Measurements from ENCODE around the gene ZGLP1. TPM values are rescaled to one million over a fixed set of nuclear protein-coding genes. Genes with fewer than 3 reads are reported as not detected.
A peak's percentile ranks its signal among the peaks of the same experiment; 100 is the strongest.
"Not testable (repeated sequence)": the region's sequence is repeated elsewhere in the genome, so short reads cannot be mapped to it uniquely, and the experiment has no call there.

ZGLP1 gene
- total RNA-seq, 2 donors from 2014 or later = 5.9 TPM

DNA sequence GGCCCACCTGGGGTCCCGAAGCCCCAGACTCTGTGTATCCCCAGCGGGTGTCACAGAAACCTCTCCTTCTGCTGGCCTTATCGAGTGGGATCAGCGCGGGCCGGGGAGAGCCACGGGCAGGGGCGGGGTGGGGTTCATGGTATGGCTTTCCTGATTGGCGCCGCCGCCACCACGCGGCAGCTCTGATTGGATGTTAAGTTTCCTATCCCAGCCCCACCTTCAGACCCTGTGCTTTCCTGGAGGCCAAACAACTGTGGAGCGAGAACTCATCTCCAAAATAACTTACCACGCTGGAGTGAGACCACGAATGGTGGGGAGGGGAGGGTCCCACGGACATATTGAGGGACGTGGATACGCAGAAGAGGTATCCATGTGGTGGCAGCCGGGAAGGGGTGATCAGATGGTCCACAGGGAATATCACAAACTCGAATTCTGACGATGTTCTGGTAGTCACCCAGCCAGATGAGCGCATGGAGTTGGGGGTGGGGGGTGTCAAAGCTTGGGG is 20.9 kb downstream of the ZGLP1 start:
- H3K27me3 Mint-ChIP-seq (ENCODE audit: low read depth) = peaks cover 55% of the 10 kb centered on the region
- ATAC-seq (replicated peaks in 1 of 2) = peak; percentile 18 to 20
- peak overlapping the region; percentile 83 to 91 for H3K4me3 Mint-ChIP-seq

DNA sequence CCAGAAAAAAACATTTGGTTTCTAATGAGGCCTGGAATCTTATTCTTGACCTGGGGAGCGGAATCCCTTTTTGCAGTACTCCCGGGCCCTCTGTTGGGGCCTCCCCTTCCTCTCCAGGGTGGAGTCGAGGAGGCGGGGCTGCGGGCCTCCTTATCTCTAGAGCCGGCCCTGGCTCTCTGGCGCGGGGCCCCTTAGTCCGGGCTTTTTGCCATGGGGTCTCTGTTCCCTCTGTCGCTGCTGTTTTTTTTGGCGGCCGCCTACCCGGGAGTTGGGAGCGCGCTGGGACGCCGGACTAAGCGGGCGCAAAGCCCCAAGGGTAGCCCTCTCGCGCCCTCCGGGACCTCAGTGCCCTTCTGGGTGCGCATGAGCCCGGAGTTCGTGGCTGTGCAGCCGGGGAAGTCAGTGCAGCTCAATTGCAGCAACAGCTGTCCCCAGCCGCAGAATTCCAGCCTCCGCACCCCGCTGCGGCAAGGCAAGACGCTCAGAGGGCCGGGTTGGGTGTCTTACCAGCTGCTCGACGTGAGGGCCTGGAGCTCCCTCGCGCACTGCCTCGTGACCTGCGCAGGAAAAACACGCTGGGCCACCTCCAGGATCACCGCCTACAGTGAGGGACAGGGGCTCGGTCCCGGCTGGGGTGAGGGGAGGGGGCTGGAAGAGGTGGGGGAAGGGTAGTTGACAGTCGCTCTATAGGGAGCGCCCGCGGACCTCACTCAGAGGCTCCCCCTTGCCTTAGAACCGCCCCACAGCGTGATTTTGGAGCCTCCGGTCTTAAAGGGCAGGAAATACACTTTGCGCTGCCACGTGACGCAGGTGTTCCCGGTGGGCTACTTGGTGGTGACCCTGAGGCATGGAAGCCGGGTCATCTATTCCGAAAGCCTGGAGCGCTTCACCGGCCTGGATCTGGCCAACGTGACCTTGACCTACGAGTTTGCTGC is 22.5 kb downstream of the ZGLP1 start, which contains the start of gene ICAM4:
Gene ICAM4, plus strand, starts transcription at position 153 of the 935 bp plus-strand sequence. Its CDS starts 58 bp downstream, at position 211.
- no peaks in the 10 kb centered on the region for H3K9me3 Mint-ChIP-seq
- ATAC-seq (replicated peaks in 1 of 2) (no peak), DNase-seq (peak; percentile 42 to 47)
- peaks cover 61% of the 10 kb centered on the region for H3K4me1 Mint-ChIP-seq (ENCODE audit: low read depth)
- H3K27ac Mint-ChIP-seq = no peak within 1 kb of the TSS
- peaks cover 38% of the 10 kb centered on the region for H3K27me3 Mint-ChIP-seq (ENCODE audit: low read depth)
- H3K36me3 Mint-ChIP-seq (ENCODE audit: insufficient read depth in 2 of 2) = peaks cover 0 to 11% of the 10 kb centered on the region in 2 donors
- peak within 1 kb of the TSS; percentile 52 to 71 for H3K4me3 Mint-ChIP-seq

More for the DNA sequence above, 20.9 kb downstream of the ZGLP1 start:
- Mint-ChIP-seq H3K36me3 (ENCODE audit: insufficient read depth in 2 of 2) (peaks cover 0 to 8% of the 10 kb centered on the region in 2 donors), H3K4me1 (ENCODE audit: low read depth) (peaks cover 76% of the 10 kb centered on the region), H3K9me3 (no peaks in the 10 kb centered on the region), H3K27ac (no peak overlapping the region)
- peak; percentile 56 to 63 for DNase-seq

DNA sequence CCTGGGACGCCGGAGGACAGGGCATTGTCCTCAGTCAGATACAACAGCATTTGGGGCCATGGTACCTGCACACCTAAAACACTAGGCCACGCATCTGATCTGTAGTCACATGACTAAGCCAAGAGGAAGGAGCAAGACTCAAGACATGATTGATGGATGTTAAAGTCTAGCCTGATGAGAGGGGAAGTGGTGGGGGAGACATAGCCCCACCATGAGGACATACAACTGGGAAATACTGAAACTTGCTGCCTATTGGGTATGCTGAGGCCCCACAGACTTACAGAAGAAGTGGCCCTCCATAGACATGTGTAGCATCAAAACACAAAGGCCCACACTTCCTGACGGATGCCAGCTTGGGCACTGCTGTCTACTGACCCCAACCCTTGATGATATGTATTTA is 24.2 kb downstream of the ZGLP1 start:
- Mint-ChIP-seq H3K4me1 (ENCODE audit: low read depth) (peaks cover 45% of the 10 kb centered on the region), H3K9me3 (no peaks in the 10 kb centered on the region), H3K27me3 (ENCODE audit: low read depth) (peaks cover 21% of the 10 kb centered on the region), H3K36me3 (ENCODE audit: insufficient read depth in 2 of 2) (peaks cover 0 to 15% of the 10 kb centered on the region in 2 donors), H3K27ac (no peak overlapping the region), H3K4me3 (no peak overlapping the region)
- ATAC-seq (replicated peaks in 1 of 2) = no peak
- DNase-seq = no peak

DNA sequence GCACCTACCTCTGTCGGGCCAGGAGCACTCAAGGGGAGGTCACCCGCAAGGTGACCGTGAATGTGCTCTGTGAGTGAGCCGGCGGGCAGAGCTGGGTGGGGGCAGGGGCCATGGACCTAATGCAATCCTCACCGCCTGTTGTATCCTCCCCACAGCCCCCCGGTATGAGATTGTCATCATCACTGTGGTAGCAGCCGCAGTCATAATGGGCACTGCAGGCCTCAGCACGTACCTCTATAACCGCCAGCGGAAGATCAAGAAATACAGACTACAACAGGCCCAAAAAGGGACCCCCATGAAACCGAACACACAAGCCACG is 24.7 kb downstream of the ZGLP1 start:
- H3K27ac Mint-ChIP-seq = no peak overlapping the region
- H3K27me3 Mint-ChIP-seq (ENCODE audit: low read depth) = peaks cover 17% of the 10 kb centered on the region
- no peaks in the 10 kb centered on the region for H3K9me3 Mint-ChIP-seq
- H3K36me3 Mint-ChIP-seq (ENCODE audit: insufficient read depth in 2 of 2) = peaks cover 1 to 16% of the 10 kb centered on the region in 2 donors
- H3K4me1 Mint-ChIP-seq (ENCODE audit: low read depth) = peaks cover 43% of the 10 kb centered on the region
- DNase-seq (no peak), ATAC-seq (replicated peaks in 1 of 2) (no peak)
- no peak overlapping the region for H3K4me3 Mint-ChIP-seq

GRCh38 chr19:10284065-10284959 is 25.3 kb downstream of the ZGLP1 start:
- Mint-ChIP-seq H3K4me1 (ENCODE audit: low read depth) (peaks cover 44% of the 10 kb centered on the region), H3K9me3 (no peaks in the 10 kb centered on the region), H3K27ac (no peak overlapping the region)

GRCh38 chr19:10283301-10284064 is 26.1 kb downstream of the ZGLP1 start:
- no peak for DNase-seq
- Mint-ChIP-seq H3K36me3 (ENCODE audit: insufficient read depth in 2 of 2) (peaks cover 6 to 18% of the 10 kb centered on the region in 2 donors), H3K27me3 (ENCODE audit: low read depth) (peaks cover 10% of the 10 kb centered on the region), H3K4me1 (ENCODE audit: low read depth) (peaks cover 40% of the 10 kb centered on the region), H3K9me3 (no peaks in the 10 kb centered on the region), H3K4me3 (no peak overlapping the region), H3K27ac (no peak overlapping the region)
- no peak for ATAC-seq (replicated peaks in 1 of 2)

More at GRCh38 chr19:10284065-10284959, 25.3 kb downstream of the ZGLP1 start:
- no peak for DNase-seq
- H3K36me3 Mint-ChIP-seq (ENCODE audit: insufficient read depth in 2 of 2) = peaks cover 3 to 20% of the 10 kb centered on the region in 2 donors
- H3K4me3 Mint-ChIP-seq = no peak overlapping the region
- ATAC-seq (replicated peaks in 1 of 2) = no peak
- H3K27me3 Mint-ChIP-seq (ENCODE audit: low read depth) = peaks cover 16% of the 10 kb centered on the region

- Mint-ChIP-seq H3K4me1 (ENCODE audit: low read depth) (peaks cover 40% of the 10 kb centered on the region), H3K36me3 (ENCODE audit: insufficient read depth in 2 of 2) (peaks cover 9 to 22% of the 10 kb centered on the region in 2 donors)
- not testable (repeated sequence) for H3K27ac Mint-ChIP-seq; H3K27me3 Mint-ChIP-seq (ENCODE audit: low read depth); H3K9me3 Mint-ChIP-seq; ATAC-seq (replicated peaks in 1 of 2); DNase-seq; H3K4me3 Mint-ChIP-seq
Observed at GRCh38 chr19:10282043-10282442, 27.6 kb downstream of the ZGLP1 start.

- DNase-seq (no peak), ATAC-seq (replicated peaks in 1 of 2) (no peak)
- H3K27me3 Mint-ChIP-seq (ENCODE audit: low read depth) = no peaks in the 10 kb centered on the region
- peaks cover 9 to 18% of the 10 kb centered on the region in 2 donors for H3K36me3 Mint-ChIP-seq (ENCODE audit: insufficient read depth in 2 of 2)
- peaks cover 28% of the 10 kb centered on the region for H3K4me1 Mint-ChIP-seq (ENCODE audit: low read depth)
- H3K27ac Mint-ChIP-seq = peak overlapping the region; percentile 9
- no peak overlapping the region for H3K4me3 Mint-ChIP-seq
- H3K9me3 Mint-ChIP-seq = no peaks in the 10 kb centered on the region
Observed at GRCh38 chr19:10279737-10280442, 29.7 kb downstream of the ZGLP1 start.

GRCh38 chr19:10278935-10279334 is 30.7 kb downstream of the ZGLP1 start:
- ATAC-seq (replicated peaks in 1 of 2) (no peak), DNase-seq (no peak)
- H3K27me3 Mint-ChIP-seq (ENCODE audit: low read depth) = no peaks in the 10 kb centered on the region
- no peaks in the 10 kb centered on the region for H3K9me3 Mint-ChIP-seq
- no peak overlapping the region for H3K4me3 Mint-ChIP-seq
- peaks cover 14 to 18% of the 10 kb centered on the region in 2 donors for H3K36me3 Mint-ChIP-seq (ENCODE audit: insufficient read depth in 2 of 2)
- peak overlapping the region; percentile 13 for H3K27ac Mint-ChIP-seq
- H3K4me1 Mint-ChIP-seq (ENCODE audit: low read depth) = peaks cover 31% of the 10 kb centered on the region

GRCh38 chr19:10277795-10278589 is 31.6 kb downstream of the ZGLP1 start:
- Mint-ChIP-seq H3K4me1 (ENCODE audit: low read depth) (peaks cover 34% of the 10 kb centered on the region), H3K27me3 (ENCODE audit: low read depth) (no peaks in the 10 kb centered on the region), H3K9me3 (no peaks in the 10 kb centered on the region), H3K27ac (peak overlapping the region; percentile 51), H3K36me3 (ENCODE audit: insufficient read depth in 2 of 2) (peaks cover 15 to 17% of the 10 kb centered on the region in 2 donors), H3K4me3 (no peak overlapping the region)
- DNase-seq (no peak), ATAC-seq (replicated peaks in 1 of 2) (no peak)

DNA sequence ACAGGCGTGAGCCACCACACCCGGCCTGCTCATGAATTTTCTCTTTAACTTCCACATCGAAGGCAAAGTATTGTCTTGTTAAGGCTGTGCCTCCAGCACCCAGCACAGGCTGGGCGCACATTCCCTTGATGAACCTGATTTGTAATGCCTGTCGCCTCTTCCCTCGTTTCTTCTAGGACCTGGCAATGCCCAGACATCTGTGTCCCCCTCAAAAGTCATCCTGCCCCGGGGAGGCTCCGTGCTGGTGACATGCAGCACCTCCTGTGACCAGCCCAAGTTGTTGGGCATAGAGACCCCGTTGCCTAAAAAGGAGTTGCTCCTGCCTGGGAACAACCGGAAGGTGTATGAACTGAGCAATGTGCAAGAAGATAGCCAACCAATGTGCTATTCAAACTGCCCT is 35.0 kb downstream of the ZGLP1 start:
- no peaks in the 10 kb centered on the region for H3K9me3 Mint-ChIP-seq
- H3K4me3 Mint-ChIP-seq = no peak overlapping the region
- H3K4me1 Mint-ChIP-seq (ENCODE audit: low read depth) = peaks cover 55% of the 10 kb centered on the region
- H3K27ac Mint-ChIP-seq = peak overlapping the region; percentile 79
- H3K27me3 Mint-ChIP-seq (ENCODE audit: low read depth) = no peaks in the 10 kb centered on the region
- DNase-seq (no peak), ATAC-seq (replicated peaks in 1 of 2) (no peak)
- peaks cover 5 to 12% of the 10 kb centered on the region in 2 donors for H3K36me3 Mint-ChIP-seq (ENCODE audit: insufficient read depth in 2 of 2)

Measured in activated T-cell treated with anti-CD3 and anti-CD28 coated beads, Interleukin-2, amount 50 U/mL, for 72 hours (primary cell).